HEK293T (cell line): Measurements from ENCODE around the gene GOLGA2.

Experiments
- CTCF ChIA-PET: fragments of 350-600 bp; formaldehyde crosslinking; extraction: SDS; loops from one replicate; lab custom pipeline; 2021; ENCODE audit warnings: antibody characterized with exemption, inconsistent platforms; lab: Yijun Ruan, JAX
- POLR2A ChIA-PET: fragments of 350-600 bp; formaldehyde crosslinking; extraction: SDS; loops from one replicate; lab custom pipeline; 2020; ENCODE audit warnings: antibody characterized with exemption, inconsistent platforms; lab: Yijun Ruan, JAX
- DNase-seq: peaks from one replicate; pipeline ENCODE4 v3.0.0; 2012; ENCODE audit warnings: mixed read lengths; ENCODE audit errors: extremely low spot score
- ARNT ChIP-seq: fragments of 450-650 bp; IDR thresholded peaks from 2 replicates; pipeline ENCODE4 v1.6.1; 2017; ENCODE audit warnings: mild to moderate bottlenecking
- BHLHE40 ChIP-seq: fragments of 450-650 bp; IDR thresholded peaks from 2 replicates; pipeline ENCODE4 v1.6.1; 2016; ENCODE audit warnings: mild to moderate bottlenecking, moderate library complexity, borderline replicate concordance
- CTBP1 ChIP-seq: fragments of 450-650 bp; IDR thresholded peaks from 2 replicates; pipeline ENCODE4 v1.6.1; 2016; ENCODE audit warnings: borderline replicate concordance
- ELF4 ChIP-seq: fragments of 450-650 bp; IDR thresholded peaks from 2 replicates; pipeline ENCODE4 v1.6.1; 2017; ENCODE audit warnings: antibody characterized with exemption
- FOXA1 ChIP-seq: fragments of 450-650 bp; IDR thresholded peaks from 2 replicates; pipeline ENCODE4 v1.6.1; 2016; ENCODE audit warnings: mild to moderate bottlenecking
- FOXK2 ChIP-seq: fragments of 450-650 bp; IDR thresholded peaks from 2 replicates; pipeline ENCODE4 v1.6.1; 2016; ENCODE audit warnings: mild to moderate bottlenecking
- FOXM1 ChIP-seq: fragments of 450-650 bp; IDR thresholded peaks from 2 replicates; pipeline ENCODE4 v1.6.1; 2017; ENCODE audit warnings: mild to moderate bottlenecking, borderline replicate concordance
- HDGF ChIP-seq: fragments of 450-650 bp; IDR thresholded peaks from 2 replicates; pipeline ENCODE4 v1.6.1; 2017; ENCODE audit warnings: antibody characterized with exemption, borderline replicate concordance
- L3MBTL2 ChIP-seq: fragments of 450-650 bp; conservative IDR thresholded peaks from 2 replicates; pipeline ENCODE4 v1.6.1; 2016; ENCODE audit warnings: mild to moderate bottlenecking
- LEF1 ChIP-seq: fragments of 450-650 bp; IDR thresholded peaks from 2 replicates; pipeline ENCODE4 v1.6.1; 2017; ENCODE audit warnings: mild to moderate bottlenecking, borderline replicate concordance
- NFRKB ChIP-seq: fragments of 450-650 bp; IDR thresholded peaks from 2 replicates; pipeline ENCODE4 v1.6.1; 2016; ENCODE audit warnings: mild to moderate bottlenecking, moderate library complexity
- PKNOX1 ChIP-seq: fragments of 450-650 bp; IDR thresholded peaks from 2 replicates; pipeline ENCODE4 v1.6.1; 2016
- SP1 ChIP-seq: fragments of 450-650 bp; IDR thresholded peaks from 2 replicates; pipeline ENCODE4 v1.6.1; 2017
- SUZ12 ChIP-seq: fragments of 450-650 bp; IDR thresholded peaks from 2 replicates; pipeline ENCODE4 v1.6.1; 2016; ENCODE audit warnings: mild to moderate bottlenecking
- TARDBP ChIP-seq: fragments of 450-650 bp; IDR thresholded peaks from 2 replicates; pipeline ENCODE4 v1.6.1; 2016
- ZNF384 ChIP-seq: fragments of 450-650 bp; IDR thresholded peaks from 2 replicates; pipeline ENCODE4 v1.6.1; 2016

The GOLGA2 gene

GRCh38 chr9:128222880-128223670 is 52.7 kb downstream of the GOLGA2 start:
- POLR2A ChIA-PET: interaction anchor here (0.7 to 1.2 kb wide), 2 partner anchors 9 to 10 kb away, joined by 3 to 5 read pairs; no protein-coding TSS in a partner anchor
- DNase-seq: no peak
- CTCF ChIA-PET: no interaction called here
- no peak for TF ChIP-seq SUZ12
- no peak for TF ChIP-seq FOXM1
- no peak for TF ChIP-seq ARNT
- TF ChIP-seq L3MBTL2: no peak
- no peak for TF ChIP-seq LEF1
- no peak for TF ChIP-seq NFRKB
- no peak for TF ChIP-seq ZNF384
- no peak for TF ChIP-seq PKNOX1
- no peak for TF ChIP-seq FOXA1
- no peak for TF ChIP-seq BHLHE40
- no peak for TF ChIP-seq HDGF
- no peak for TF ChIP-seq SP1

- ChIA-PET CTCF (no interaction called here), POLR2A (interaction anchor here (0.7 to 1.2 kb wide), 2 partner anchors 8 to 11 kb away, joined by 3 to 5 read pairs; no protein-coding TSS in a partner anchor)
- no peak for DNase-seq
- TF ChIP-seq ARNT (no peak), ZNF384 (no peak), L3MBTL2 (no peak), NFRKB (no peak), ELF4 (no peak), FOXM1 (no peak), SUZ12 (no peak), SP1 (no peak), TARDBP (no peak), LEF1 (no peak), CTBP1 (no peak), HDGF (no peak), FOXK2 (no peak), BHLHE40 (no peak), FOXA1 (no peak), PKNOX1 (no peak)
Observed at GRCh38 chr9:128222026-128222425, 53.8 kb downstream of the GOLGA2 start.

- ChIA-PET POLR2A (no interaction called here), CTCF (no interaction called here)
- TF ChIP-seq FOXK2: no peak
- no peak for TF ChIP-seq ZNF384
- no peak for TF ChIP-seq FOXM1
- no peak for TF ChIP-seq ARNT
- no peak for TF ChIP-seq LEF1
- TF ChIP-seq SUZ12: no peak
- TF ChIP-seq ELF4: no peak
- TF ChIP-seq HDGF: no peak
- no peak for TF ChIP-seq FOXA1
- TF ChIP-seq L3MBTL2: no peak
- TF ChIP-seq TARDBP: no peak
- TF ChIP-seq NFRKB: no peak
- no peak for TF ChIP-seq CTBP1
- TF ChIP-seq SP1: no peak
- TF ChIP-seq PKNOX1: no peak
- TF ChIP-seq BHLHE40: no peak
- DNase-seq: no peak
Observed at GRCh38 chr9:128219831-128220230, 56.0 kb downstream of the GOLGA2 start.

GRCh38 chr9:128218518-128219389 is 57.1 kb downstream of the GOLGA2 start:
- peak; percentile 98 for DNase-seq
- CTCF ChIA-PET: interaction anchor here (1.4 kb wide), 1 partner anchor 93 kb away, joined by 3 read pairs; no protein-coding TSS in a partner anchor
- POLR2A ChIA-PET: interaction anchor here (0.5 kb wide), 1 partner anchor 19 kb away, joined by 3 read pairs; no protein-coding TSS in a partner anchor
- TF ChIP-seq NFRKB (no peak), ELF4 (no peak), ZNF384 (no peak), PKNOX1 (no peak), L3MBTL2 (no peak), FOXK2 (no peak), ARNT (no peak), LEF1 (no peak), HDGF (no peak), FOXA1 (no peak), SP1 (no peak), CTBP1 (no peak), SUZ12 (no peak), BHLHE40 (no peak), TARDBP (no peak), FOXM1 (no peak)

GRCh38 chr9:128218172-128218517 is 57.7 kb downstream of the GOLGA2 start:
- DNase-seq: no peak
- POLR2A ChIA-PET: interaction anchor here (0.5 to 1.8 kb wide), 3 partner anchors 11 to 58 kb away, joined by 3 to 8 read pairs (median 6); partner anchors contain the start of genes GOLGA2 and SWI5
- CTCF ChIA-PET: interaction anchor here (1.4 kb wide), 1 partner anchor 92 kb away, joined by 3 read pairs; no protein-coding TSS in a partner anchor
- TF ChIP-seq FOXM1: no peak
- TF ChIP-seq FOXA1: no peak
- no peak for TF ChIP-seq SP1
- no peak for TF ChIP-seq ELF4
- no peak for TF ChIP-seq FOXK2
- TF ChIP-seq CTBP1: no peak
- no peak for TF ChIP-seq TARDBP
